HG03095 (cell line): ENCODE measurements around the gene ADARB1.

ENCODE experiments used
- ATAC-seq: cut with Tn5 transposase; IDR thresholded peaks from one replicate; pipeline ENCODE4 v1.9.1; 2021; ENCODE audit warnings: moderate library complexity; ENCODE audit not compliant: unreplicated experiment

ADARB1 gene

GRCh38 chr21:45037986-45038385 is 36.4 kb upstream of the ADARB1 start:
- ATAC-seq = no peak

- no peak for ATAC-seq
These were observed 34.8 kb upstream of the ADARB1 start for GRCh38 chr21:45039317-45040156.

- no peak for ATAC-seq
These were observed 34.1 kb upstream of the ADARB1 start for GRCh38 chr21:45040157-45040711.

GRCh38 chr21:45040739-45041138 is 33.6 kb upstream of the ADARB1 start:
- ATAC-seq = no peak

GRCh38 chr21:45041351-45041805 is 33.0 kb upstream of the ADARB1 start:
- ATAC-seq = no peak

GRCh38 chr21:45041984-45042663 is 32.3 kb upstream of the ADARB1 start:
- ATAC-seq = no peak

- ATAC-seq = no peak
These were observed 31.7 kb upstream of the ADARB1 start for GRCh38 chr21:45042664-45043161.

GRCh38 chr21:45043541-45044020 is 30.8 kb upstream of the ADARB1 start:
- ATAC-seq = no peak

- no peak for ATAC-seq
These were observed 28.9 kb upstream of the ADARB1 start for GRCh38 chr21:45045481-45045880.

GRCh38 chr21:45047257-45047656 is 27.1 kb upstream of the ADARB1 start:
- no peak for ATAC-seq

- no peak for ATAC-seq
These were observed 26.2 kb upstream of the ADARB1 start for GRCh38 chr21:45048026-45048698.

GRCh38 chr21:45048968-45049367 is 25.4 kb upstream of the ADARB1 start:
- no peak for ATAC-seq

GRCh38 chr21:45049714-45050344 is 24.6 kb upstream of the ADARB1 start:
- no peak for ATAC-seq

- no peak for ATAC-seq
These were observed 24.0 kb upstream of the ADARB1 start for GRCh38 chr21:45050345-45050796.

- ATAC-seq = no peak
These were observed 23.4 kb upstream of the ADARB1 start for GRCh38 chr21:45050797-45051489.

GRCh38 chr21:45051580-45052434 is 22.6 kb upstream of the ADARB1 start:
- ATAC-seq = no peak

GRCh38 chr21:45052960-45053359 is 21.4 kb upstream of the ADARB1 start:
- ATAC-seq = no peak

GRCh38 chr21:45053561-45054226 is 20.7 kb upstream of the ADARB1 start:
- ATAC-seq = no peak
